ENCODE results near the gene GNRH2. TPM values are rescaled to one million over a fixed set of nuclear protein-coding genes. Genes with fewer than 3 reads are reported as not detected.
"Not testable (repeated sequence)": the region's sequence is repeated elsewhere in the genome, so short reads cannot be mapped to it uniquely, and the experiment has no call there.

GNRH2 gene
- total RNA-seq, 1 donor from 2014 or later = 2.7 TPM

DNA sequence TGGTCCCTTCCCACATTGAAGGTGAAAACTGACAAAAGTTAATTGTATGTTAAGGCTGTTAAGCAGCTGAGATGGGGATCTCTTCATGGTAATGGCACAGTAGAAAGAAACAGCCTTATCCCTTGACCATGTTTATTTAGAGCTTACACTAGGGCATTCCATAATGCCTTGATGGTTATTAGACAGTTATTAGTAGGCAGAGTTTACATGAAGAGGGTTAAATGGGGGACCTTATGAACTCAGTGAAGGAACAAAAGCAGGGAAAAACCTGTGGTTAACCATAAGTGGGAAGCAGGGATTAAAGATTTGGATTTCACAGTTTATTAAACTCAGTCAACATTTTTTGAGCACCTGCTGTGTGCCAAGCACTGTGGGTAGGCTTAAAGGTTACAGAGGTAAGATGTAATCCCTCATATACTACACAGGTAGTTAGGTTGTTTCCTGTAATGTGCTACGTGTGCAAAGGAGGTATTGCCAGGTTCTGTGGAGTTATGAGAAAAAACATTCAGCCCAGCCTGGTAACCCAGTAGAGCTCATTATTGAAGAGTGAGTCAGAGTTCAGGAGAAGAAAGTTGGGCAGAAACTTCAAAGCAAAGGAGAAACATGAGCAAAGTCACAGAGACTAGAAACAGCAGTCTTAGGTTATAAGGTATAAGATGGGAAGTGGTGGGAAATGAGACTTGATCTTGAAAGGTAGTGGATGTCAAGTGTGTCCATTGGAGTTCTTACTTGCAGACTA is 32.3 kb upstream of the GNRH2 start:
- TF ChIP-seq, protein P1, sequence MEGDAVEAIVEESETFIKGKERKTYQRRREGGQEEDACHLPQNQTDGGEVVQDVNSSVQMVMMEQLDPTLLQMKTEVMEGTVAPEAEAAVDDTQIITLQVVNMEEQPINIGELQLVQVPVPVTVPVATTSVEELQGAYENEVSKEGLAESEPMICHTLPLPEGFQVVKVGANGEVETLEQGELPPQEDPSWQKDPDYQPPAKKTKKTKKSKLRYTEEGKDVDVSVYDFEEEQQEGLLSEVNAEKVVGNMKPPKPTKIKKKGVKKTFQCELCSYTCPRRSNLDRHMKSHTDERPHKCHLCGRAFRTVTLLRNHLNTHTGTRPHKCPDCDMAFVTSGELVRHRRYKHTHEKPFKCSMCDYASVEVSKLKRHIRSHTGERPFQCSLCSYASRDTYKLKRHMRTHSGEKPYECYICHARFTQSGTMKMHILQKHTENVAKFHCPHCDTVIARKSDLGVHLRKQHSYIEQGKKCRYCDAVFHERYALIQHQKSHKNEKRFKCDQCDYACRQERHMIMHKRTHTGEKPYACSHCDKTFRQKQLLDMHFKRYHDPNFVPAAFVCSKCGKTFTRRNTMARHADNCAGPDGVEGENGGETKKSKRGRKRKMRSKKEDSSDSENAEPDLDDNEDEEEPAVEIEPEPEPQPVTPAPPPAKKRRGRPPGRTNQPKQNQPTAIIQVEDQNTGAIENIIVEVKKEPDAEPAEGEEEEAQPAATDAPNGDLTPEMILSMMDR (IDR thresholded peaks at IDR 0.05; ENCODE audit: unreplicated experiment) = no peak
- peaks cover 5% of the 10 kb centered on the region for H3K4me1 Mint-ChIP-seq (ENCODE audit: low read depth)
- DNase-seq (ENCODE audit: low spot score, unreplicated experiment) = no peak
- H3K36me3 Mint-ChIP-seq (ENCODE audit: insufficient read depth) = peaks cover 38% of the 10 kb centered on the region
- no peaks in the 10 kb centered on the region for H3K9me3 Mint-ChIP-seq (ENCODE audit: low read depth)
- H3K4me3 Mint-ChIP-seq (ENCODE audit: low read depth) = no peak overlapping the region
- no peaks in the 10 kb centered on the region for H3K27me3 Mint-ChIP-seq
- H3K27ac Mint-ChIP-seq = no peak overlapping the region

DNA sequence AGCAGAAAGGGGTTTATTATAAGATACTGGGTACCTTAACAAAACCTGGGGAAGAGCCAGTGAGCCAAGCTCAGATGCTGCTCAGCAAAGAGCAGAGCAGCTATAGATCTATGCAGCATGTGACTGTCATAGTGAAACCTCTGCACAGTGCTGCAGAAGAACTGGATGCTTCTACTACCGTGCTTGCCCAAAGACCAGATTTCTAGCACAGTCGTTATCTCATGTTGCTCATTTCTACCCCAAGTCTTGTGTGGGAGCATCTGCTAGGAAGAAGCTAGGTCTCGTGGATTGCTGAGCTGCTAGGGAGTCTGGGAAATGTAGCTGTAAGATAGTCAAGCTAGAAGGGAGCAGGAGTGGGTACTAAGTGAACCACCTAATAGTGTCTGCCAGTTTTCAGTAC is 31.7 kb upstream of the GNRH2 start:
- no peak overlapping the region for H3K4me3 Mint-ChIP-seq (ENCODE audit: low read depth)
- H3K4me1 Mint-ChIP-seq (ENCODE audit: low read depth) = peaks cover 5% of the 10 kb centered on the region
- no peak for DNase-seq (ENCODE audit: low spot score, unreplicated experiment)
- H3K27ac Mint-ChIP-seq = no peak overlapping the region
- no peaks in the 10 kb centered on the region for H3K9me3 Mint-ChIP-seq (ENCODE audit: low read depth)
- H3K27me3 Mint-ChIP-seq = no peaks in the 10 kb centered on the region
- TF ChIP-seq, protein P1 (IDR thresholded peaks at IDR 0.05; ENCODE audit: unreplicated experiment) = no peak
- H3K36me3 Mint-ChIP-seq (ENCODE audit: insufficient read depth) = peaks cover 43% of the 10 kb centered on the region

DNA sequence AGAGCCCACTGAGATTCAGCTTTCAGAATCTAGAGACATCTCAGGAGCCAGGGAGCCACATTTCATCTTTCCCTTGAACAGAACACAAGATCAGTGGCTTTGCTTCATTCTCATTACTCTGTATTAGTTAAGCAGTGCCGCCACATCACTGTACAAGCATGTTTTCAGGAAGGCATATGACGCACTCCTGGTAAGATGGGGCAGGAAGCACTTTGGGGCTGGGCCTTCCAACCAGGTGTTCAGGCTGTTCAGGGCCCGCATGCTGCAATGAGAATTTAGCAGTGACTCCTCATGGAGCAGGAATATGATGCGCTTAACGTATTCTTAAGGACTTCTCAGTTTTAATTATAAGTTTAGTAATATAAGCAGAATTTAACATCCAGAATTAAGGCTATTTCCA is 29.7 kb upstream of the GNRH2 start:
- Mint-ChIP-seq H3K4me1 (ENCODE audit: low read depth) (no peaks in the 10 kb centered on the region), H3K9me3 (ENCODE audit: low read depth) (peaks cover 4% of the 10 kb centered on the region), H3K4me3 (ENCODE audit: low read depth) (no peak overlapping the region), H3K27ac (no peak overlapping the region), H3K27me3 (no peaks in the 10 kb centered on the region), H3K36me3 (ENCODE audit: insufficient read depth) (peaks cover 48% of the 10 kb centered on the region)
- TF ChIP-seq, protein P1 (IDR thresholded peaks at IDR 0.05; ENCODE audit: unreplicated experiment) = no peak
- DNase-seq (ENCODE audit: low spot score, unreplicated experiment) = no peak

DNA sequence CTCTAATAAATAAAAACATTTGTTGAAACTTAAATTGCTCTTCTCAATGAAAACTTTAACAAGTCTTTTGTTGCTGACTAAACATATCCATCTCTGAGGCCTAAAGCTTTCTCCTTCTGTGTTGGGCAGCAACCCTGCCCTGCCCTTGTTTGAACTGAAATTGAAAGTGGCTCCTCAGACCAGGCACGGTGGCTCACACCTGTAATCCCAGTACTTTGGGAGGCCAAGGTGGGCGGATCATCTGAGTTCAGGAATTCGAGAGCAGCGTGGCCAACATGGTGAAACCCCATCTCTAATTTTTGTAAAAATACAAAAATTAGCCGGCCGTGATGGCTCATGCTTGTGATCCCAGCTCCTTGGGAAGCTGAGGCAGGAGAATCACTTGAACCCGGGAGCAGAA is 29.2 kb upstream of the GNRH2 start:
- Mint-ChIP-seq H3K4me3 (ENCODE audit: low read depth) (no peak overlapping the region), H3K36me3 (ENCODE audit: insufficient read depth) (peaks cover 44% of the 10 kb centered on the region), H3K27ac (no peak overlapping the region), H3K9me3 (ENCODE audit: low read depth) (peaks cover 4% of the 10 kb centered on the region), H3K27me3 (no peaks in the 10 kb centered on the region), H3K4me1 (ENCODE audit: low read depth) (no peaks in the 10 kb centered on the region)
- TF ChIP-seq, protein P1 (IDR thresholded peaks at IDR 0.05; ENCODE audit: unreplicated experiment) = no peak
- DNase-seq (ENCODE audit: low spot score, unreplicated experiment) = no peak

DNA sequence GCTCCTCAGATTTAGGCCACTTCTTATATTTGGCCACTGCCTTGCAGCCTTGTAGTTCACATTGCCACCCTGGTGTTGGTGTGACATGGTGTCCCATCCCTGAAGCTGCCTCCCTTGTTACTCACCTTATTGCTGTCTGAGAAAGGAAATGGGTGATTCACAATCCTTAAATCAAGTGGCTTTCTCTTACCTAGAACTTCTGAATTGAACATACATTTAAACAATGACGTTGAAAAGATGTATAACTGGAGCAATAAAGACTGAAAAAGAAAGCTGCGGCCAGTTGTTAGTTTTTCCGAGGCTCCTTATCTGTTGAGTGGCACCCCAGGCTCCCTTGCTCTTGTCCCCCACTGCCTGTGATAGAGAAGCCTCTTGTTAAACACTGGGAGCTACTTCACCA is 28.8 kb upstream of the GNRH2 start:
- TF ChIP-seq, protein P1 (IDR thresholded peaks at IDR 0.05; ENCODE audit: unreplicated experiment) = no peak
- Mint-ChIP-seq H3K9me3 (ENCODE audit: low read depth) (peaks cover 4% of the 10 kb centered on the region), H3K4me1 (ENCODE audit: low read depth) (no peaks in the 10 kb centered on the region), H3K36me3 (ENCODE audit: insufficient read depth) (peaks cover 43% of the 10 kb centered on the region), H3K4me3 (ENCODE audit: low read depth) (no peak overlapping the region), H3K27me3 (no peaks in the 10 kb centered on the region), H3K27ac (no peak overlapping the region)
- DNase-seq (ENCODE audit: low spot score, unreplicated experiment) = no peak

DNA sequence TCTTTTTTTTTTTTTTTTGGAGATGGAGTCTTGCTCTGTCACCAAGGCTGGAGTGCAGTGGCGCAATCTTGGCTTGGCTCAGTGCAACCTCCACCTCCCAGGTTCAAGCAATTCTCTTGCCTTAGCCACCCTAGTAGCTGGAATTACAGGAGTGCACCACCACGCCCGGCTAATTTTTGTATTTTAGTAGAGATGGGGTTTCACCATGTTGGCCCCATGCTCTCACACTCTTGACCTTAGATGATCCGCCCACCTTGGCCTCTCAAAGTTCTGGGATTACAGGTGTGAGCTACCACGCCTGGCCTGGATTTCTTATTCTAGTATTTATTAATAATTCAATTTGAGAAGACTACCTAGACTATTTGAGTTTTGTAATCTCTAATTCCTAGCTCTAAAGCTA is 28.1 kb upstream of the GNRH2 start:
- H3K27ac Mint-ChIP-seq; H3K4me1 Mint-ChIP-seq (ENCODE audit: low read depth): not testable (repeated sequence)

More for the DNA sequence above, 28.1 kb upstream of the GNRH2 start:
- H3K27me3 Mint-ChIP-seq; H3K9me3 Mint-ChIP-seq (ENCODE audit: low read depth); H3K4me3 Mint-ChIP-seq (ENCODE audit: low read depth); DNase-seq (ENCODE audit: low spot score, unreplicated experiment): not testable (repeated sequence)
- H3K36me3 Mint-ChIP-seq (ENCODE audit: insufficient read depth) = peaks cover 43% of the 10 kb centered on the region

All from progenitor cell of endocrine pancreas (in vitro differentiated cells).